MM.1S (cell line): Measurements from ENCODE around the gene HSPB6.

ENCODE experiments used
- EZH2 ChIP-seq: fragments of 300-600 bp; sonication (generic); optimal IDR thresholded peaks from 2 replicates; pipeline ENCODE3; 2017; ENCODE audit warnings: low read depth, mild to moderate bottlenecking, antibody characterized with exemption, low read length, mixed read lengths
- EZH2phosphoT487 ChIP-seq: fragments of 300-600 bp; sonication (generic); IDR thresholded peaks from 2 replicates; pipeline ENCODE4 v1.6.1; 2018; ENCODE audit warnings: antibody characterized with exemption, low read length
- TF ChIP-seq, protein P1 (sequence below): fragments of 300-600 bp; sonication (generic); IDR thresholded peaks from 2 replicates; pipeline ENCODE4 v1.5.1; 2016; ENCODE audit warnings: antibody characterized with exemption, low read length, mixed read lengths

DNA sequence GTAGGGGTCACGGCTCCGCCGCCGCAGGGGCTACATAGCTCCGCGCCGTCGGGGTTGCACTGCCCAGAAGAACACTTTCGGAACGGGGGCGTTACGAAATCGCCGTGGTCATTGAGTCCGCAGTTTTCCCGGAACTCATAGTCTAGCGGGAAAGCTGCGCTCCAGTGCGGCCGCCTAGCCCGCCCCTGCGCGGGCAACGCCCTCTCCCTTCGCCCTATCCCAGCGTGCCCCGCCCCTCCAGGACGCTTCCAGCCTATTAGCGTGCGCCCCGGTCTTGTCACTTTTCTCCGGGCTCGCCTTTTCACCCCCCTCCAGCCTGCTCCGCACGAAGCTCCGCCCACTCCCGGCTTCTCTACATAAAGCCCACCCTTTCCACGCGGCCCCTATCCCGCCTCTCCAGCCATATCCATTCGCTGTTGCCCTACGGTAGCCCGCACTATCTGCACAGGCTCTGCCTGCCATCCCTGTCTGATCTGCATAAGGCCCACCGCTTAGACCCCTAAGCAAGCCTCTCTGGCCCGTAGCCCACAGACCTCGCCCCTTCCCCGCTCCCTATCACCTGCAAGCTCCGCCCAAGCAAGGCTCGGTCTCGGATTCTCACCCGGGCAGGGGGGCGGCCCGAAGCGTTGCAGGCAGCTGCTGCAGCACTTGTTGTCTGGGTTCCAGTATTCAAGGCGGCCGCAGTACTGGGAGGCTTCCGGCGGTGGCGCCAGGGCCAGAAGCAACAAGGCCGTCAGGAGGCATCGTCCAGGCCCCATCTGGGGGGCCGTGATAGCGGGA lies 16.2 kb downstream of the HSPB6 start:
- TF ChIP-seq, protein P1, sequence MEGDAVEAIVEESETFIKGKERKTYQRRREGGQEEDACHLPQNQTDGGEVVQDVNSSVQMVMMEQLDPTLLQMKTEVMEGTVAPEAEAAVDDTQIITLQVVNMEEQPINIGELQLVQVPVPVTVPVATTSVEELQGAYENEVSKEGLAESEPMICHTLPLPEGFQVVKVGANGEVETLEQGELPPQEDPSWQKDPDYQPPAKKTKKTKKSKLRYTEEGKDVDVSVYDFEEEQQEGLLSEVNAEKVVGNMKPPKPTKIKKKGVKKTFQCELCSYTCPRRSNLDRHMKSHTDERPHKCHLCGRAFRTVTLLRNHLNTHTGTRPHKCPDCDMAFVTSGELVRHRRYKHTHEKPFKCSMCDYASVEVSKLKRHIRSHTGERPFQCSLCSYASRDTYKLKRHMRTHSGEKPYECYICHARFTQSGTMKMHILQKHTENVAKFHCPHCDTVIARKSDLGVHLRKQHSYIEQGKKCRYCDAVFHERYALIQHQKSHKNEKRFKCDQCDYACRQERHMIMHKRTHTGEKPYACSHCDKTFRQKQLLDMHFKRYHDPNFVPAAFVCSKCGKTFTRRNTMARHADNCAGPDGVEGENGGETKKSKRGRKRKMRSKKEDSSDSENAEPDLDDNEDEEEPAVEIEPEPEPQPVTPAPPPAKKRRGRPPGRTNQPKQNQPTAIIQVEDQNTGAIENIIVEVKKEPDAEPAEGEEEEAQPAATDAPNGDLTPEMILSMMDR, result peak; percentile 47
- TF ChIP-seq EZH2 (no peak), EZH2phosphoT487 (no peak)
